Liver (tissue), 9 donors: ENCODE data around the gene SLC6A5. TPM values are rescaled to one million over a fixed set of nuclear protein-coding genes. Genes with fewer than 3 reads are reported as not detected.
"Not testable (repeated sequence)": the region's sequence is repeated elsewhere in the genome, so short reads cannot be mapped to it uniquely, and the experiment has no call there.

Experiments
- DNase-seq: peaks from one replicate; pipeline ENCODE4 v3.0.0-alpha.2; 2017; ENCODE audit warnings: low spot score
- H3K27ac ChIP-seq, 2 donors: one replicate each; pipeline ENCODE4 v1.7.0; 2013; ENCODE audit warnings: inconsistent platforms in 2 of 2, low read length in 2 of 2, control low read depth in 1 of 2, low read depth in 1 of 2, mild to moderate bottlenecking in 1 of 2
- H3K27me3 ChIP-seq, 4 donors: one replicate each; pipeline versions ENCODE4 v1.6.1 to v1.7.0; 2013; ENCODE audit warnings: low read length in 3 of 4, inconsistent platforms in 1 of 4, mild to moderate bottlenecking in 1 of 4, moderate library complexity in 1 of 4; ENCODE audit not compliant: control insufficient read depth in 4 of 4, insufficient read depth in 4 of 4
- H3K36me3 ChIP-seq, 4 donors: one replicate each; pipeline versions ENCODE4 v1.6.1 to v1.7.0; 2013; ENCODE audit warnings: low read length in 3 of 4, mild to moderate bottlenecking in 3 of 4, low read depth in 1 of 4, moderate library complexity in 1 of 4; ENCODE audit not compliant: control insufficient read depth in 4 of 4, insufficient read depth in 3 of 4
- H3K4me1 ChIP-seq, 4 donors: one replicate each; pipeline versions ENCODE4 v1.6.1 to v1.7.0; 2013; ENCODE audit warnings: low read length in 3 of 4, mild to moderate bottlenecking in 3 of 4, moderate library complexity in 1 of 4; ENCODE audit not compliant: control insufficient read depth in 4 of 4, insufficient read depth in 4 of 4
- H3K4me3 ChIP-seq, 3 donors: one replicate each; pipeline versions ENCODE4 v1.6.1 to v1.7.0; 2013; ENCODE audit warnings: low read length in 3 of 3, control low read depth in 1 of 3, low read depth in 1 of 3, mild to moderate bottlenecking in 1 of 3
- H3K9ac ChIP-seq, 2 donors: one replicate each; pipeline ENCODE4 v1.7.0; 2013; ENCODE audit warnings: low read length in 2 of 2, mild to moderate bottlenecking in 2 of 2, moderate library complexity in 2 of 2, control low read depth in 1 of 2, low read depth in 1 of 2
- H3K9me3 ChIP-seq, 4 donors: one replicate each; pipeline versions ENCODE4 v1.6.1 to v1.7.0; 2013; ENCODE audit warnings: low read length in 3 of 4; ENCODE audit not compliant: control insufficient read depth in 4 of 4
- EGR1 ChIP-seq, 2 donors: IDR thresholded peaks; 2 replicates each; pipeline ENCODE4 v1.6.1; 2016 to 2018; ENCODE audit warnings: antibody characterized with exemption in 2 of 2, low read depth in 2 of 2
- FOXA1 ChIP-seq: IDR thresholded peaks from 2 replicates; pipeline ENCODE4 v1.6.1; 2016; ENCODE audit warnings: antibody characterized with exemption
- FOXA2 ChIP-seq: IDR thresholded peaks from 2 replicates; pipeline ENCODE4 v1.6.1; 2016; ENCODE audit warnings: antibody characterized with exemption
- GABPA ChIP-seq, 2 donors: IDR thresholded peaks in 1 of 2; conservative IDR thresholded peaks in 1 of 2; 2 replicates each; pipeline ENCODE4 v1.6.1; 2016; ENCODE audit warnings: antibody characterized with exemption in 2 of 2, mild to moderate bottlenecking in 1 of 2, moderate library complexity in 1 of 2
- HNF4A ChIP-seq, 2 donors: conservative IDR thresholded peaks; 2 replicates each; pipeline ENCODE4 v1.6.1; 2016; ENCODE audit warnings: antibody characterized with exemption in 2 of 2, mild to moderate bottlenecking in 2 of 2
- HNF4G ChIP-seq: IDR thresholded peaks from 2 replicates; pipeline ENCODE4 v1.6.1; 2016; ENCODE audit warnings: antibody characterized with exemption
- JUND ChIP-seq, 2 donors: IDR thresholded peaks; 2 replicates each; pipeline ENCODE4 v1.6.1; 2016; ENCODE audit warnings: antibody characterized with exemption in 2 of 2
- NR2F2 ChIP-seq: IDR thresholded peaks from 2 replicates; pipeline ENCODE4 v1.6.1; 2016; ENCODE audit warnings: antibody characterized with exemption
- RAD21 ChIP-seq, 2 donors: IDR thresholded peaks; 2 replicates each; pipeline ENCODE4 v1.6.1; 2016; ENCODE audit warnings: antibody characterized with exemption in 2 of 2, mild to moderate bottlenecking in 2 of 2
- RXRA ChIP-seq, 2 donors: IDR thresholded peaks; 2 replicates each; pipeline ENCODE4 v1.6.1; 2017 to 2018; ENCODE audit warnings: antibody characterized with exemption in 2 of 2, mild to moderate bottlenecking in 1 of 2
- SP1 ChIP-seq: IDR thresholded peaks from 2 replicates; pipeline ENCODE4 v1.6.1; 2018; ENCODE audit warnings: antibody characterized with exemption, mild to moderate bottlenecking
- TAF1 ChIP-seq: conservative IDR thresholded peaks from 2 replicates; pipeline ENCODE4 v1.6.1; 2016; ENCODE audit warnings: antibody characterized with exemption, mild to moderate bottlenecking
- YY1 ChIP-seq: IDR thresholded peaks from 2 replicates; pipeline ENCODE4 v1.6.1; 2016; ENCODE audit warnings: antibody characterized with exemption, mild to moderate bottlenecking
- WGBS: extraction: QIAGEN DNeasy Blood & Tissue Kit; methylation state at CpG from one replicate; pipeline ENCODE4 v1.1.7; 2013; 5-methylcytosine and 5-hydroxymethylcytosine counted together
- polyA plus RNA-seq, 2 donors: library from polyadenylated mRNA; stranded (reverse) in 1 of 2; unstranded in 1 of 2; fragments of 200-250 nt in 1 of 2; fragments of >200 nt in 1 of 2; fragmentation: Nextera tagmentation in 1 of 2; extraction: Ambion mirVana in 1 of 2; gene quantifications; one replicate each; pipeline versions ENCODE4 v1.2.1 to v1.2.3, GENCODE V29; 2013 to 2015
- total RNA-seq, 2 donors: library from RNA; depleted of rRNA; stranded (reverse); fragments of >200 nt; gene quantifications; one replicate each; pipeline ENCODE4 v1.2.3, GENCODE V29; 2014
- TF ChIP-seq, protein P1 (sequence below): IDR thresholded peaks from 2 replicates; pipeline ENCODE4 v1.6.1; 2016; ENCODE audit warnings: antibody characterized with exemption
- TF ChIP-seq, protein P2 (sequence below): IDR thresholded peaks from 2 replicates; pipeline ENCODE4 v1.6.1; 2016; ENCODE audit warnings: antibody characterized with exemption, mild to moderate bottlenecking
- TF ChIP-seq, protein P3 (sequence below): IDR thresholded peaks from 2 replicates; pipeline ENCODE4 v1.6.1; 2016; ENCODE audit warnings: antibody characterized with exemption
- TF ChIP-seq, protein P4 (sequence below): IDR thresholded peaks from 2 replicates; pipeline ENCODE4 v1.6.1; 2016; ENCODE audit warnings: antibody characterized with exemption
- TF ChIP-seq, protein P5 (sequence below): fragments of 150-350 bp; IDR thresholded peaks from 2 replicates; pipeline ENCODE4 v1.5.1; 2017; ENCODE audit warnings: improper control_type of control experiment, low read depth, low read length; ENCODE audit not compliant: missing input control
- donor health status: healthy.
- donor health status: healthy.
- donor health status: healthy.
- donor health status: healthy.
- donor health status: healthy.

SLC6A5 gene
- total and polyA plus RNA-seq, 4 donors: not detected

DNA sequence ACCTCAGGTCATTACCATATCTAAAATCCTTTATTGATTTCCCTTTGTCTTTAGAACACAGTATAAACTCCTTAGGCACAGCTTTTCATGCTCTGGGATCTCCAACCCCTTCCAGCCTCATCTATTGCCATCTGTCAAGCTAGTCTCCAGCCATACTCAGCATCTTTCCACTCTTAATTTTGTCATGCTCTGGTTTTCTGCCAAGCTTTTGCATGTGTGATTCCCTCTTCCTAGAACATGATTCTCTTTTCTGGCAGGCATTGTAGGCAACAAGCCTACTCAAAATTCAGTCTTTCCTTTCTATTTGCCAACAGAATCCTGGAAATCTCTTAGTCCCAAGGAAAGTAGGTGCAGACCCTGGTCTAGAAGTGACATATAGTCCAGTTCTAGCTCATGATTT lies 35.5 kb upstream of the SLC6A5 start:
- Histone ChIP-seq H3K36me3 (no peaks in the 10 kb centered on the region), H3K4me3 (no peak overlapping the region), H3K4me1 (no peaks in the 10 kb centered on the region), H3K27ac (no peak overlapping the region), H3K27me3 (no peaks in the 10 kb centered on the region), H3K9me3 (no peaks in the 10 kb centered on the region), H3K9ac (no peak overlapping the region)
- DNase-seq: no peak
- TF ChIP-seq, protein P1, sequence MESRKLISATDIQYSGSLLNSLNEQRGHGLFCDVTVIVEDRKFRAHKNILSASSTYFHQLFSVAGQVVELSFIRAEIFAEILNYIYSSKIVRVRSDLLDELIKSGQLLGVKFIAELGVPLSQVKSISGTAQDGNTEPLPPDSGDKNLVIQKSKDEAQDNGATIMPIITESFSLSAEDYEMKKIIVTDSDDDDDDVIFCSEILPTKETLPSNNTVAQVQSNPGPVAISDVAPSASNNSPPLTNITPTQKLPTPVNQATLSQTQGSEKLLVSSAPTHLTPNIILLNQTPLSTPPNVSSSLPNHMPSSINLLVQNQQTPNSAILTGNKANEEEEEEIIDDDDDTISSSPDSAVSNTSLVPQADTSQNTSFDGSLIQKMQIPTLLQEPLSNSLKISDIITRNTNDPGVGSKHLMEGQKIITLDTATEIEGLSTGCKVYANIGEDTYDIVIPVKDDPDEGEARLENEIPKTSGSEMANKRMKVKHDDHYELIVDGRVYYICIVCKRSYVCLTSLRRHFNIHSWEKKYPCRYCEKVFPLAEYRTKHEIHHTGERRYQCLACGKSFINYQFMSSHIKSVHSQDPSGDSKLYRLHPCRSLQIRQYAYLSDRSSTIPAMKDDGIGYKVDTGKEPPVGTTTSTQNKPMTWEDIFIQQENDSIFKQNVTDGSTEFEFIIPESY: no peak
- TF ChIP-seq SP1: no peak
- TF ChIP-seq EGR1 (IDR thresholded peaks at IDR 0.05; ENCODE audit: low read depth in 2 of 2): no peak
- TF ChIP-seq FOXA2: no peak
- no peak for TF ChIP-seq NR2F2
- TF ChIP-seq JUND (IDR thresholded peaks at IDR 0.05): no peak

DNA sequence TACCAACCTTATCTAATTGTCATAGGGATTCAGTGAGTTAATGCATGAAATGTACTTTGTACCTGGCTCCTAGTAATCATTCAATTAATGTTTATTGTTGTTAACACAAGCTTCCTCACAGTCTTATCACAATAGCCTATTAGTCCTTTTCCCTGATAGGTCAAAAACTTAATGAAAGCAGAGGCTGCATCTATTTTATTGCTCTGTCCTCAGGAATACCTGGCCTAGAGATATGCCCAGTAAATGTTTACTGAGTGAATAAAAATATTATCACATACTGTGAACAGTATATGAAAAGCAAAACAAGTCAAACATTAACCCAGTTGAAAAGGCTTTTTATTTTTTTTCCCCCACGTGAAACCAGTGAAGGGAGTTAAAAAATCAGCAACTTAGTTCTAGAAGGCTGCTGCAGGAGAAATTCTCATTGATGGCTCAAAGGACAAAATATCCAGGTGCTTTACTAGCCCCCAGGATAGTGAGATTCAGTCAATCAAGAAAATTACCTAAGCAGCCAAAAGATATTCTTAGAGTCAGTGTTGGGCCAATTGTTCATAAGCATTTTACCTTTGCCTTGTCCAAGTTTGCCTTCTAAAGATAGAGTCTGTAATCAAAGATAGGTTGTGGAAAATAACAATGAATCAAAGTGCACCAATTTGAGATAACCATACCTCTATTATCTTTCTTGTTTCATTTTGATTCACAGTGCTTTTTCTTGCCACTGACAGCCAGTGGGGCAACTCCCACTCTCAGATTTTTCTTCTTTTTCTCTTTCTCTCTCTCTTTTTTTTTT lies 34.4 kb upstream of the SLC6A5 start:
- TF ChIP-seq EGR1 (IDR thresholded peaks at IDR 0.05; ENCODE audit: low read depth in 2 of 2): no peak
- TF ChIP-seq, protein P2, sequence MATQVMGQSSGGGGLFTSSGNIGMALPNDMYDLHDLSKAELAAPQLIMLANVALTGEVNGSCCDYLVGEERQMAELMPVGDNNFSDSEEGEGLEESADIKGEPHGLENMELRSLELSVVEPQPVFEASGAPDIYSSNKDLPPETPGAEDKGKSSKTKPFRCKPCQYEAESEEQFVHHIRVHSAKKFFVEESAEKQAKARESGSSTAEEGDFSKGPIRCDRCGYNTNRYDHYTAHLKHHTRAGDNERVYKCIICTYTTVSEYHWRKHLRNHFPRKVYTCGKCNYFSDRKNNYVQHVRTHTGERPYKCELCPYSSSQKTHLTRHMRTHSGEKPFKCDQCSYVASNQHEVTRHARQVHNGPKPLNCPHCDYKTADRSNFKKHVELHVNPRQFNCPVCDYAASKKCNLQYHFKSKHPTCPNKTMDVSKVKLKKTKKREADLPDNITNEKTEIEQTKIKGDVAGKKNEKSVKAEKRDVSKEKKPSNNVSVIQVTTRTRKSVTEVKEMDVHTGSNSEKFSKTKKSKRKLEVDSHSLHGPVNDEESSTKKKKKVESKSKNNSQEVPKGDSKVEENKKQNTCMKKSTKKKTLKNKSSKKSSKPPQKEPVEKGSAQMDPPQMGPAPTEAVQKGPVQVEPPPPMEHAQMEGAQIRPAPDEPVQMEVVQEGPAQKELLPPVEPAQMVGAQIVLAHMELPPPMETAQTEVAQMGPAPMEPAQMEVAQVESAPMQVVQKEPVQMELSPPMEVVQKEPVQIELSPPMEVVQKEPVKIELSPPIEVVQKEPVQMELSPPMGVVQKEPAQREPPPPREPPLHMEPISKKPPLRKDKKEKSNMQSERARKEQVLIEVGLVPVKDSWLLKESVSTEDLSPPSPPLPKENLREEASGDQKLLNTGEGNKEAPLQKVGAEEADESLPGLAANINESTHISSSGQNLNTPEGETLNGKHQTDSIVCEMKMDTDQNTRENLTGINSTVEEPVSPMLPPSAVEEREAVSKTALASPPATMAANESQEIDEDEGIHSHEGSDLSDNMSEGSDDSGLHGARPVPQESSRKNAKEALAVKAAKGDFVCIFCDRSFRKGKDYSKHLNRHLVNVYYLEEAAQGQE: no peak
- TF ChIP-seq, protein P3, sequence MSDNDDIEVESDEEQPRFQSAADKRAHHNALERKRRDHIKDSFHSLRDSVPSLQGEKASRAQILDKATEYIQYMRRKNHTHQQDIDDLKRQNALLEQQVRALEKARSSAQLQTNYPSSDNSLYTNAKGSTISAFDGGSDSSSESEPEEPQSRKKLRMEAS: no peak
- no peak for TF ChIP-seq HNF4G
- TF ChIP-seq, protein P1: no peak
- TF ChIP-seq, protein P4, sequence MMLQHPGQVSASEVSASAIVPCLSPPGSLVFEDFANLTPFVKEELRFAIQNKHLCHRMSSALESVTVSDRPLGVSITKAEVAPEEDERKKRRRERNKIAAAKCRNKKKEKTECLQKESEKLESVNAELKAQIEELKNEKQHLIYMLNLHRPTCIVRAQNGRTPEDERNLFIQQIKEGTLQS: no peak
- TF ChIP-seq HNF4A (conservative IDR thresholded peaks at IDR 0.05): no peak
- TF ChIP-seq, protein P5, sequence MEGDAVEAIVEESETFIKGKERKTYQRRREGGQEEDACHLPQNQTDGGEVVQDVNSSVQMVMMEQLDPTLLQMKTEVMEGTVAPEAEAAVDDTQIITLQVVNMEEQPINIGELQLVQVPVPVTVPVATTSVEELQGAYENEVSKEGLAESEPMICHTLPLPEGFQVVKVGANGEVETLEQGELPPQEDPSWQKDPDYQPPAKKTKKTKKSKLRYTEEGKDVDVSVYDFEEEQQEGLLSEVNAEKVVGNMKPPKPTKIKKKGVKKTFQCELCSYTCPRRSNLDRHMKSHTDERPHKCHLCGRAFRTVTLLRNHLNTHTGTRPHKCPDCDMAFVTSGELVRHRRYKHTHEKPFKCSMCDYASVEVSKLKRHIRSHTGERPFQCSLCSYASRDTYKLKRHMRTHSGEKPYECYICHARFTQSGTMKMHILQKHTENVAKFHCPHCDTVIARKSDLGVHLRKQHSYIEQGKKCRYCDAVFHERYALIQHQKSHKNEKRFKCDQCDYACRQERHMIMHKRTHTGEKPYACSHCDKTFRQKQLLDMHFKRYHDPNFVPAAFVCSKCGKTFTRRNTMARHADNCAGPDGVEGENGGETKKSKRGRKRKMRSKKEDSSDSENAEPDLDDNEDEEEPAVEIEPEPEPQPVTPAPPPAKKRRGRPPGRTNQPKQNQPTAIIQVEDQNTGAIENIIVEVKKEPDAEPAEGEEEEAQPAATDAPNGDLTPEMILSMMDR: no peak
- TF ChIP-seq RAD21 (IDR thresholded peaks at IDR 0.05): no peak
- TF ChIP-seq SP1: no peak
- no peak for TF ChIP-seq RXRA (IDR thresholded peaks at IDR 0.05)
- no peak for TF ChIP-seq JUND (IDR thresholded peaks at IDR 0.05)
- TF ChIP-seq FOXA2: no peak
- TF ChIP-seq GABPA (IDR thresholded peaks at IDR 0.05 in 1 of 2, conservative IDR thresholded peaks at IDR 0.05 in 1 of 2): no peak
- no peak for TF ChIP-seq NR2F2
- TF ChIP-seq YY1: no peak
- no peak for TF ChIP-seq TAF1
- TF ChIP-seq FOXA1: no peak
- DNase-seq: no peak
- Histone ChIP-seq H3K9ac (no peak overlapping the region), H3K27me3 (no peaks in the 10 kb centered on the region), H3K4me3 (no peak overlapping the region), H3K4me1 (no peaks in the 10 kb centered on the region), H3K9me3 (no peaks in the 10 kb centered on the region), H3K36me3 (no peaks in the 10 kb centered on the region), H3K27ac (no peak overlapping the region)
- 76% methylated on average over 1 of the region's 1 CpG for WGBS

DNA sequence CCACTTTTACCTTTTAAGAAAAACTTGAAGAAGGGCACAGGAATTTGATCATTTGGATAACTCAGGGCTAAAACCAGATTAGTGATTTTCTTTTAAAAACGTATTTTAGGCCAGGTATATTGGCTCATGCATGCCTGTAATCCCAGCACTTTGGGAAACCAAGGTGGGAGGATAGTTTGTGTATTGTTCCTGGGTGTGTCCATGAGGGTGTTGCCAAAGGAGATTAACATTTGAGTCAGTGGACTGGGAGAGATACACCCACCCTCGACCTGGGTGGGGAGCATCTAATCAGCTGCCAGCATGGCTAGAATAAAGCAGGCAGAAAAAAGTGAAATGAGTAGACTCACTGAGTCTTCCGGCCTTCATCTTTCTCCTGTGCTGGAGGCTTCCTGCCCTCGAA lies 33.3 kb upstream of the SLC6A5 start:
- H3K4me3 ChIP-seq, H3K9ac ChIP-seq, H3K27ac ChIP-seq, H3K36me3 ChIP-seq, DNase-seq, H3K27me3 ChIP-seq, H3K9me3 ChIP-seq, H3K4me1 ChIP-seq: not testable (repeated sequence)
- 56% methylated on average over 4 of the region's 4 CpGs for WGBS
